GM21717 (cell line): ENCODE data around the gene PAMR1.
A peak's percentile ranks its signal among the peaks of the same experiment; 100 is the strongest.

Experiments used
- ATAC-seq: cut with Tn5 transposase; IDR thresholded peaks from one replicate; pipeline ENCODE4 v1.9.1; 2021; ENCODE audit warnings: mild to moderate bottlenecking, moderate library complexity; ENCODE audit not compliant: unreplicated experiment

PAMR1 gene

DNA sequence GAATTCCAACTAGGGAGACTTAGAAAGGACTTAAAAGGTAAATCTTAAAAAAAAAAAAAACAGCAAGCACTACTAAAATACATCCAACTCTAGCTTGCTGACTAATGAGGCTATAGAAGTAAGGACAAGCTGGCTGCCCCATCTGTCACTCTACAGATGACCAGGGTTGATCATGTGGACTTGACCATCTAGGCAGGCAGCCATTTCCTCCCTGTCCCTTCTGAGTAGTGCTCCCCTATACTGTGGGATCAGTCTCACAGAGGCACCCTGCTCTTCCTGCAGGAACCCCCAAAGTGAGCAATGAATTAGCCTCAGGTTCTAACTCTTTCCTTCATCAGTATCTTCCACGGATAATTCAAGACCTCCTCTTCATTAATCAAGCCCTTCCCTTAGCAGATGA is 118.4 kb downstream of the PAMR1 start:
- ATAC-seq: no peak

DNA sequence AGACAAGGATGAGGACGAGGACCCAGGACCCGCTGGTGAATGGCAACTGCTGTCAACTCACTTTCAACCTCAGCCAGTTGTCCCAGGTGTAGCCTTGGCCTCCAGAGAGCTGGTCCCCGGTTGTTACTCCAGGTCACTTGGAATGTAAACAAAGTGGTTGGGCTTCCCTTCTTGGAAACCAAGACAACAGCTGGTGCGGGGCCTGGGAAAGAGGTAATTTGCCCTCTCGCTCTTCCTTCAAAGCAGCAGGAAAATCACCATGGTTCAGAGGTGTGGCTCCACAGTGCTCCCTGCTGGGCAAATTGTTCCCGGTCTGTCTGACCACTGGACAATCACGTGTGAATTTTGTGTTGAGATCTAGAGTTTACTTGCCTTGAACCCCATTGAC is 121.0 kb downstream of the PAMR1 start:
- ATAC-seq: no peak

GRCh38 chr11:35403765-35404387 is 121.5 kb downstream of the PAMR1 start:
- no peak for ATAC-seq

GRCh38 chr11:35402751-35403660 is 122.4 kb downstream of the PAMR1 start:
- ATAC-seq: no peak

GRCh38 chr11:35398881-35399280 is 126.5 kb downstream of the PAMR1 start:
- ATAC-seq: no peak

DNA sequence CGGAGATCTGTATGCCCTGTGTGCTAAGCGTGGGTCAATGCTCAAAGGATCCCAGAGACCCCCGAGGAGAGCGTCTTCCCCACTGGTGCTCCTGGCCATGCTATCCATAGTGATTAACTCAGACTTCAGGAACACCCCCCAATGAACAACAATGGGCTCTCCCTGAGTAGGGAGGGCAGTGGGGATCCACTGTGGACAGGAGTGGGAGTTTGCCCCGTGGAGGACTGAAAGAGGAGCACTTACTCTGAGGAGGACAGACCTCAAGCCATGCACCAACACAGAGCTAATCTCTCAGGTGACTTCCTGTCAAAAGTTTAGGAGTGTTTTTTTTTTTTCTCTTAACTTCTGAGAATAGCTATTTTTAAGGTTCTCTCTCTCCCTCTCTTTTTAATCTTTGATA is 130.5 kb downstream of the PAMR1 start:
- no peak for ATAC-seq

GRCh38 chr11:35393098-35393497 is 132.3 kb downstream of the PAMR1 start:
- no peak for ATAC-seq

DNA sequence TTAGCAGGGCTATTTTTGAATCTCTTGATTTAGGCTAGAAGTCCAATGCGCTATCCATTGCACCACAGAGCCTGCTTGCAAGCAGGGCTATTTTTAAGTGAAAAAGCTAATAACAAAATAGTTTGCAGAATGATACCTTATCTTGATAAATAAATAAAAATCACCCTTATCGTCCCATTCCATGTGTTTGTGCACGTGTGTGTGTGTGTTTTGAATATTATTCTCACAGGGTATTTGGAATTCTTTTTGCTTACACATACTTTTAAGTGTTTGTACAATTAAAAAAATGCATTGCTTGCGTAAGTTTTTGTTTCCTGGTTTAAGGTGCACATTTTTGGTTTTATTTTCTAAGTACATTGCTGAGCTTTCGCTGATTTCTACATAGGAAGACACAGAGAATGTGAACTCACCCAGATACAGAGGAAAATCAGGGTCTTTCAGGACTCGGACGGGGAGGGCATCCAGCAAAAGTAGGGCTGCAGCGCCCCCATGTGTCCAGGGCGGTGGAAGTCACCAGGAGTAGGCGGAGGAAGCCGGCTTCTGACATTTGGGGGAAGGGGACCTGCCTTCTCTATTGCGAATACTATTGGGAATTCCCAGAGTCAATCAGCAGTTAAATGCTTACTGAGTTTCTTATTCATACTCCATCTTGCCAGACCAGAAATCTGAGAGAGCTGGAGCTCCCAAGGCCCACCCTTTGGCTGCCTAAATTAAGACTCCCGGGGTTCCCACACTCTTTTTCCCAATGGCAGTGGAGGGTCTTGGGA is 133.3 kb downstream of the PAMR1 start:
- no peak for ATAC-seq

DNA sequence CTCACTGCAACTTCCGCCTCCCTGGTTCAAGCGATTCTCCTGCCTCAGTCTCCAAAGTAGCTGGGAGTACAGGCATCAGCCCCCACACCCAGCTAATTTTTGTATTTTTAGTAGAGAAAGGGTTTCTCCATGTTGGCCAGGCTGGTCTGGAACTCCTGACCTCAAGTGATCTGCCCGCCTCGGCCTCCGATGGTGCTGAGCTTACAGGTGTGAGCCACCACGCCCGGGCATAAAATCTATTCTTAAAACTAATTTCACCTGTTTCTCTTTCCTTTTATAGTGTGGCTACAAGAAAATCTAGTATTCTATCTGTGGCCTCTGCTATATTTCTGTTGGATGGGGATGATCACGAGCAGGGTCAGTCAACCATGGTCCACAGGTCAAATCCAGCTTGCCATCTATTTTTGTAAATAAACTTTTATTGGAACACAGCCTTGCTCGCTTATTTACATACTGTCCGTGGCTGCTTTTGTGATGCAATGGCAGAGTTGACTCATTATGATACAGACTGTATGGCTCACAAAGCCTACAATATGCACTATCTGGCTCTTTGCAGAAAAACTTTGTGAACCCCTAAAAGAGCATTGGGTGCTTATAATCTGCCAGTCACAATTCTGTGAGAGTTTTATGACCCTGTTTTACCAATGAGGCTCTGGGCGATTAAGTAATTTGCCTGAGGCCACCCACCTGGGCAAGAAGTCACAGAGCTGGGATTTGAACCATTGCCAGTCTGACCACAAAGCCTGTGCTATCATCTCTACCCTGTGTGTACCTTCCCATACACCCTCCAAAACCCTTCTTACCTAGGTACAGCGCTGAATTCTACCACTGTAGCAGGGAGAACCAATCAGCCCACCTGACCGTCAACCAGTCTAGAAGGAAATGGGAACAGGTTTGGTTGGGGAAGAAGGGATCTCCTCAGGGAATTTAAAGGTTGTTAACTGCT is 134.4 kb downstream of the PAMR1 start:
- peak; percentile 82 for ATAC-seq

DNA sequence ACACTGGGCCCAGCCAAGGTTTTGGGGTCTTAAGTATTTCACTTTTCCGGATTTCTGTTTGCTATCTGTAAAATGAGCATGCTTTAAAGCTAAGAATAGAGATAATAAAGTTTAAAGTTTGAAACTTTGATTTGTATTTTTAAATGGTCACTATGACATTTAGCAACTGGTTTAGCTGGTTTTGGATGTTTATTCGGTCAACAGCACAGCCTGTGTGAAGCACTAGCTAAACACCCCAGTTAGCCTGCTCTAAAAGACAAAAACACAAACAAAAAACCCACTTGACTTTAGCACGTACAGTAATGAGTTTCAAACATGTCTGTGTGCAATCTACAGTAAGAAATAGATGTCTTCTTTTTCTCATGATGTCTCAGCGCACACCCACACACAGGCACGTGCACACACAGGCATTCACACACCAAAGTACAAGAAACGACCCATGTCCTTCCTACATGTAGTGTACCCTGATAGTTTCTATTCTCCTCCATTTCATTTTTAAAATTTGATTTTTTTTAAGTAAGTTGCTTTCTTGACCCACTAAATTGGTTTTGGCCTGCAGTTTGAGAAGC is 135.4 kb downstream of the PAMR1 start:
- no peak for ATAC-seq

DNA sequence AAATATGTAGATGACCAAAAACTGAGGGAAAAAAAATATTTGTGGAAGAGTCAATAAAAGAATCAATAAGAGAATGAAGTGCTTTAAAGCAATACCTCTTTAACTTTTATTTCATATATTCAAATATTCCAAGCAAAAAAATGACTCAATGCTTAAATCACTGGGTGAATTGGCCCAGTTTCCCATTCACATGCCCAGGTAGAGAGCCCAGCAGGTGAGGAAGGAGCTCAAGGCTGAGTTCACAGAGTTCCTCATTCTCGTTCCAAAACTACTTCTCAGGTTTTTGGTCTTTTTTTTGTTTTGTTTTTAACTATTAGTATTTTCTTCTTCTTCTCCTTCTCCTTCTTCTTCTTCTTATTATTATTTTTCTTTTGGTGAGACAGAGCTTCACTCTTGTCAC is 136.3 kb downstream of the PAMR1 start:
- no peak for ATAC-seq

- no peak for ATAC-seq
These were observed 137.4 kb downstream of the PAMR1 start for GRCh38 chr11:35388061-35388460.

GRCh38 chr11:35387111-35387982 is 138.1 kb downstream of the PAMR1 start:
- ATAC-seq: no peak

DNA sequence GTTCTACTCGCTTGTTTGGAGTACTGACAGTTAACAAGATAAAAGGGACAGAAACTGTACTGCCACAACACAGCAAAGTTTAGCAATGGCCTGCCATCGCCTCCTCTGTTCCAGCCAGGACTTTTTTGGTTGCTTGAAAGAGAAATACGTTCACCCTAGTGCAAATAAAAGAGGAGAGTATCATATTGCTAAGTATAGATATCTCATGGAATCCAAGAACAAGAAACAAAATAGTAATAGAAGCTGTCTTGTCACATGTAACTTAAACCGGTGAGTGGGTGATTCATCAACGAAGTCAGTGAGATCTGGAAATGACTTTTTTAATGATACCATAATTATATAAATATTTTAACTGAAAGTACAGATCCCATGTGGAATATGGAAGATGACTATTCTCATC is 141.5 kb downstream of the PAMR1 start:
- ATAC-seq: no peak
